ENCODE results near the gene CEP72. TPM values are rescaled to one million over a fixed set of nuclear protein-coding genes. Genes with fewer than 3 reads are reported as not detected.

The CEP72 gene
- total RNA-seq, 1 donor from 2014 or later, result 17.2 TPM

DNA sequence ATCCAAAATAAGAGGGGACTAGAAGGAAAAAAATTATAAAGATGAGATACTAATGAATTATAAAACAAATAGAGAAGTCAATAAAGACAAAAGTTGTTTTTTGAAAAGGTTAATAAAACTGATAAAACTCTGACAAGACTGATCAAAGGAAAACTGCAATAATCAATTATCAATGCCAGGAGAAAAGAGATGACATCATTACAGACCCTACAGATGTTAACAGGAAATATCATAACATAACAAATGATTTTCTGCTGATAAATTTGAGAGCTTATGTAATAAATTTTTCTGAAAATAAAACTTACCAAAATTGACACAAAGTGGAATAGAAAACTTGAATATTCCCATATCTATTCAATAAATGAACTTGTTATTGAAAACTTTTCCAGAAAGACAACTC, 34.3 kb upstream of the CEP72 start:
- no peaks in the 10 kb centered on the region for H3K4me1 ChIP-seq
- no peaks in the 10 kb centered on the region for H4K20me1 ChIP-seq (ENCODE audit: low read depth)
- H3F3A ChIP-seq (ENCODE audit: low read depth), result no peaks in the 10 kb centered on the region
- peaks cover 7% of the 10 kb centered on the region for H3K9me3 ChIP-seq (ENCODE audit: low read depth)
- no peak overlapping the region for H2AFZ ChIP-seq (replicated peaks)
- TF ChIP-seq EZH2 (IDR thresholded peaks at IDR 0.05) (no peak), EZH2phosphoT487 (IDR thresholded peaks at IDR 0.05) (no peak), CTCF (IDR thresholded peaks at IDR 0.05) (no peak)
- Mint-ChIP-seq H3K36me3 (no peaks in the 10 kb centered on the region), H3K9me3 (peaks cover 14% of the 10 kb centered on the region), H3K4me1 (no peaks in the 10 kb centered on the region), H3K27ac (no peak overlapping the region), H3K27me3 (ENCODE audit: insufficient read depth, low read depth) (peaks cover 27% of the 10 kb centered on the region), H3K4me3 (no peak overlapping the region)
- no peak overlapping the region for H3K4me3 ChIP-seq
- H3K36me3 ChIP-seq, result no peaks in the 10 kb centered on the region
- no peak overlapping the region for H3K27ac ChIP-seq
- DNase-seq (ENCODE audit: low spot score), result no peak
- H3K9ac ChIP-seq, result no peak overlapping the region
- H3K27me3 ChIP-seq, result peaks cover 23% of the 10 kb centered on the region
- no peak overlapping the region for H3K4me2 ChIP-seq
- H3K79me2 ChIP-seq (ENCODE audit: low read depth), result no peaks in the 10 kb centered on the region

DNA sequence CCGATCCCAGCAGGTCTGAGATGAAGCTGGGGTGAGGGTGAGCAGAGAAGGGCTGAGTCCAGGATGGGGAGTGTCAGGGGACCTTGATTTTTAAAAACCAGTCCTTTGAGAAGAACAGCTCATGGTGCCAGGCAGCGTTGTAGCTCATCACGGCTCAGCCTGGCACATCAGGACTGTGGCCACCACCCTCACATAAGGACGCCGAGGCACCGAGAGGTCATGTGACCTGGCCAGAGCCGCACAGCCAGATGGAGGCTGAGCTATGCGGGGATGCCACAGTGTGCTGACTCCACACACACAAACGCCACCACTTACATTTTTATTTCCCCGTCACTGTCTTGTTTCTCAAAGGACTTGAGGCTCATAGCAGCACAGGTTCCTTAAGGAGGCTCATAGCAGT, 32.9 kb upstream of the CEP72 start:
- H3F3A ChIP-seq (ENCODE audit: low read depth), result no peaks in the 10 kb centered on the region
- no peak overlapping the region for H3K9ac ChIP-seq
- H3K4me1 ChIP-seq, result no peaks in the 10 kb centered on the region
- no peak overlapping the region for H3K27ac ChIP-seq
- H3K4me3 ChIP-seq, result no peak overlapping the region
- H2AFZ ChIP-seq (replicated peaks), result no peak overlapping the region
- H3K4me1 Mint-ChIP-seq, result no peaks in the 10 kb centered on the region
- peaks cover 7% of the 10 kb centered on the region for H3K9me3 ChIP-seq (ENCODE audit: low read depth)
- H3K27me3 ChIP-seq, result peaks cover 27% of the 10 kb centered on the region
- no peaks in the 10 kb centered on the region for H3K79me2 ChIP-seq (ENCODE audit: low read depth)
- DNase-seq (ENCODE audit: low spot score), result no peak
- no peak overlapping the region for H3K4me3 Mint-ChIP-seq
- H3K36me3 ChIP-seq, result no peaks in the 10 kb centered on the region
- H4K20me1 ChIP-seq (ENCODE audit: low read depth), result no peaks in the 10 kb centered on the region
- H3K36me3 Mint-ChIP-seq, result no peaks in the 10 kb centered on the region
- TF ChIP-seq EZH2phosphoT487 (IDR thresholded peaks at IDR 0.05) (no peak), CTCF (IDR thresholded peaks at IDR 0.05) (no peak), EZH2 (IDR thresholded peaks at IDR 0.05) (no peak)
- H3K9me3 Mint-ChIP-seq, result peaks cover 14% of the 10 kb centered on the region
- no peak overlapping the region for H3K27ac Mint-ChIP-seq
- no peak overlapping the region for H3K4me2 ChIP-seq
- H3K27me3 Mint-ChIP-seq (ENCODE audit: insufficient read depth, low read depth), result peaks cover 31% of the 10 kb centered on the region

DNA sequence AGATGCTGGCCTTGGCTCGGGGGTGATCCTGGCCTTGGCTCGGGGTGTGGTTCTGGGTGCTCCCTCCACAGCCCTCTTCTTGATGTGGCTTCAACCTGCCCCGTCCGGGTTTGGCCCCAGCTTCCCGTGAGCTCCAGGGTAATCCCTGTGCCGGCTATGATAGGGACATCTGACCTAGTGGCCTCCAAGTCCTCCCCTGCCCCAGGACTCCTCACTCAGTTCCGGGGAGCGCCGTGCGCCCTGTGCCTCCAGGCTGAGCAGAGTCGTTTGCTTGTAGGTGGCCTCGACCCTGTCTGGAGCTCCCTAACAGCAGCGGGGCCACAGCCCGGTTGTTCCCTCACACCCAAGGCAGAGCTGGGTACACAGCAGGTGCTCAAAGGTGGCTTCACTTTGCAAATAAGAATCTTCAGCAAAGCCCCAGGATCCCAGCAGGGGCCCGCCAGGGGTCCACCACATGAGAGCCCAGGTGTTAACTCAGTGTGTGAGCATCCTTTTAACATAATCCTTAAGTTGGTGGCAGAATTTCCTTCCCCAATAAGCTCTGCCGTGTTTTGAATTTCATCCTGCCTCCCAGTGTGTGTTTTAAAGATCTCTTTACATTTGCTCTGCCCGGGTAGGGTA, 32.3 kb upstream of the CEP72 start:
- Mint-ChIP-seq H3K4me3 (no peak overlapping the region), H3K9me3 (peaks cover 14% of the 10 kb centered on the region), H3K36me3 (no peaks in the 10 kb centered on the region), H3K27ac (no peak overlapping the region), H3K4me1 (no peaks in the 10 kb centered on the region), H3K27me3 (ENCODE audit: insufficient read depth, low read depth) (peaks cover 28% of the 10 kb centered on the region)
- Histone ChIP-seq H3K4me3 (no peak overlapping the region), H3F3A (ENCODE audit: low read depth) (no peaks in the 10 kb centered on the region), H3K27ac (no peak overlapping the region), H3K4me1 (no peaks in the 10 kb centered on the region), H3K79me2 (ENCODE audit: low read depth) (no peaks in the 10 kb centered on the region), H3K9ac (no peak overlapping the region), H4K20me1 (ENCODE audit: low read depth) (no peaks in the 10 kb centered on the region), H2AFZ (replicated peaks) (no peak overlapping the region), H3K36me3 (no peaks in the 10 kb centered on the region), H3K27me3 (peaks cover 27% of the 10 kb centered on the region), H3K4me2 (no peak overlapping the region), H3K9me3 (ENCODE audit: low read depth) (peaks cover 7% of the 10 kb centered on the region)
- TF ChIP-seq EZH2 (IDR thresholded peaks at IDR 0.05), result no peak
- DNase-seq (ENCODE audit: low spot score), result no peak

- Histone ChIP-seq H3K36me3 (no peaks in the 10 kb centered on the region), H2AFZ (replicated peaks) (no peak overlapping the region), H3K4me1 (no peaks in the 10 kb centered on the region), H3K4me3 (no peak overlapping the region), H3K27me3 (peaks cover 28% of the 10 kb centered on the region), H3K79me2 (ENCODE audit: low read depth) (no peaks in the 10 kb centered on the region), H3K27ac (no peak overlapping the region), H4K20me1 (ENCODE audit: low read depth) (no peaks in the 10 kb centered on the region), H3K9ac (no peak overlapping the region), H3F3A (ENCODE audit: low read depth) (no peaks in the 10 kb centered on the region), H3K9me3 (ENCODE audit: low read depth) (peaks cover 7% of the 10 kb centered on the region), H3K4me2 (no peak overlapping the region)
- peaks cover 14% of the 10 kb centered on the region for H3K9me3 Mint-ChIP-seq
- no peak overlapping the region for H3K4me3 Mint-ChIP-seq
- H3K36me3 Mint-ChIP-seq, result no peaks in the 10 kb centered on the region
- peaks cover 28% of the 10 kb centered on the region for H3K27me3 Mint-ChIP-seq (ENCODE audit: insufficient read depth, low read depth)
- H3K27ac Mint-ChIP-seq, result no peak overlapping the region
- no peak for TF ChIP-seq CTCF (IDR thresholded peaks at IDR 0.05)
- no peak for TF ChIP-seq EZH2phosphoT487 (IDR thresholded peaks at IDR 0.05)
- no peak for TF ChIP-seq EZH2 (IDR thresholded peaks at IDR 0.05)
- no peak for DNase-seq (ENCODE audit: low spot score)
- no peaks in the 10 kb centered on the region for H3K4me1 Mint-ChIP-seq
Observed at GRCh38 chr5:580436-580835, 31.7 kb upstream of the CEP72 start.
